ENCODE measurements around the gene ZBTB20. TPM values are rescaled to one million over a fixed set of nuclear protein-coding genes. Genes with fewer than 3 reads are reported as not detected.

Gene ZBTB20
- polyA plus RNA-seq, 3 donors = 1.3 to 3.2 (median 2.0) TPM

- intact Hi-C loops (cut with micrococcal nuclease) = no loop called here
- peaks cover 8% of the 10 kb centered on the region in 2 donors for H3K36me3 Mint-ChIP-seq
Observed at GRCh38 chr3:114941626-114942309, 205.3 kb downstream of the ZBTB20 start.

DNA sequence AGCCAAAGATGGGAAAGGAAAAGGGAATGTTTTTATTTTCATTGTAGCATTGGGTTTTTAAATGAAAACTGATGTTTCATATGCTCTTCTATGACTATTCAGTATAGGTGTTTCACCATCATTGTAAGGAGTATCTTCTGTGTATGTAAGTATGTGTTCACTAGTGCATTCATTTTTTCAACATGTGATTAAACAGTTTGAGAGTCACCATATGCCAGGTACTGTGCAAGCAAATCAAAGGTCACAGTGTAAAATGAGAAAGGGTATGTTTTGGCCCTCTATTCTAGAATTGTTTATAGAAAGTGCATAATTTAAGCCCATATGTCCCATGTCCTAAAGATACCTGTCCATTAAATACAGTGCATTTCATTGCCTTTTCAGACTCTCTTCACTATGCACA is 207.2 kb downstream of the ZBTB20 start:
- Mint-ChIP-seq H3K9me3 (peaks cover 0 to 9% (median 2%) of the 10 kb centered on the region in 7 donors), H3K4me1 (no peaks in the 10 kb centered on the region), H3K27ac (no peak overlapping the region), H3K27me3 (ENCODE audit: low read depth in 3 of 3) (no peaks in the 10 kb centered on the region), H3K4me3 (no peak overlapping the region), H3K36me3 (peaks cover 5 to 8% of the 10 kb centered on the region in 2 donors)
- H3K27ac ChIP-seq (ENCODE audit: low read depth in 1 of 2, low read length in 2 of 2) = no peak overlapping the region
- H3K9me3 ChIP-seq (replicated peaks in 1 of 2; ENCODE audit: control insufficient read depth in 1 of 2, insufficient read depth in 1 of 2, low read length in 2 of 2) = peaks cover 0 to 4% of the 10 kb centered on the region in 2 donors
- no peak overlapping the region for H3K9ac ChIP-seq (ENCODE audit: insufficient read depth, low read length, poor library complexity, severe bottlenecking)
- no peak for TF ChIP-seq CTCF (IDR thresholded peaks at IDR 0.05)
- H3K79me2 ChIP-seq (ENCODE audit: insufficient read depth, low read length) = no peaks in the 10 kb centered on the region
- no peak overlapping the region for H2AFZ ChIP-seq (ENCODE audit: insufficient read depth, low read depth, low read length, poor library complexity, severe bottlenecking)
- DNase-seq = no peak
- no peaks in the 10 kb centered on the region for H4K20me1 ChIP-seq (ENCODE audit: insufficient read depth, low read length)
- intact Hi-C loops (cut with micrococcal nuclease) = no loop called here
- H3K36me3 ChIP-seq (replicated peaks in 1 of 2; ENCODE audit: control insufficient read depth in 1 of 2, insufficient read depth in 2 of 2, low read length in 2 of 2) = no peaks in the 10 kb centered on the region
- H3K4me3 ChIP-seq (replicated peaks in 1 of 3; ENCODE audit: low read depth in 2 of 3, low read length in 3 of 3) = no peak overlapping the region
- no peaks in the 10 kb centered on the region for H3K27me3 ChIP-seq (ENCODE audit: control insufficient read depth in 2 of 2, insufficient read depth in 2 of 2, low read length in 2 of 2)
- no peak overlapping the region for H3K4me2 ChIP-seq (replicated peaks; ENCODE audit: extremely low read depth, low read length, poor library complexity, severe bottlenecking)
- no peaks in the 10 kb centered on the region for H3K4me1 ChIP-seq (ENCODE audit: control insufficient read depth in 1 of 2, insufficient read depth in 2 of 2, low read length in 2 of 2)

More at GRCh38 chr3:114941626-114942309, 205.3 kb downstream of the ZBTB20 start:
- no peaks in the 10 kb centered on the region for H3K27me3 Mint-ChIP-seq (ENCODE audit: low read depth in 3 of 3)
- H2AFZ ChIP-seq (ENCODE audit: insufficient read depth, low read depth, low read length, poor library complexity, severe bottlenecking) = no peak overlapping the region
- no peaks in the 10 kb centered on the region for H3K36me3 ChIP-seq (replicated peaks in 1 of 2; ENCODE audit: control insufficient read depth in 1 of 2, insufficient read depth in 2 of 2, low read length in 2 of 2)
- no peaks in the 10 kb centered on the region for H3K27me3 ChIP-seq (ENCODE audit: control insufficient read depth in 2 of 2, insufficient read depth in 2 of 2, low read length in 2 of 2)
- no peak overlapping the region for H3K4me3 Mint-ChIP-seq
- no peaks in the 10 kb centered on the region for H3K4me1 ChIP-seq (ENCODE audit: control insufficient read depth in 1 of 2, insufficient read depth in 2 of 2, low read length in 2 of 2)
- H3K27ac ChIP-seq (ENCODE audit: low read depth in 1 of 2, low read length in 2 of 2) = no peak overlapping the region
- no peak overlapping the region for H3K4me2 ChIP-seq (replicated peaks; ENCODE audit: extremely low read depth, low read length, poor library complexity, severe bottlenecking)
- H3K9me3 ChIP-seq (replicated peaks in 1 of 2; ENCODE audit: control insufficient read depth in 1 of 2, insufficient read depth in 1 of 2, low read length in 2 of 2) = peaks cover 0 to 4% of the 10 kb centered on the region in 2 donors
- no peaks in the 10 kb centered on the region for H4K20me1 ChIP-seq (ENCODE audit: insufficient read depth, low read length)
- no peaks in the 10 kb centered on the region for H3K79me2 ChIP-seq (ENCODE audit: insufficient read depth, low read length)
- 86% methylated on average over 1 of the region's 3 CpGs for WGBS (ENCODE audit: insufficient coverage)
- H3K27ac Mint-ChIP-seq = no peak overlapping the region
- no peak overlapping the region for H3K9ac ChIP-seq (ENCODE audit: insufficient read depth, low read length, poor library complexity, severe bottlenecking)
- no peak overlapping the region for H3K4me3 ChIP-seq (replicated peaks in 1 of 3; ENCODE audit: low read depth in 2 of 3, low read length in 3 of 3)
- H3K4me1 Mint-ChIP-seq = no peaks in the 10 kb centered on the region
- peaks cover 0 to 9% (median 3%) of the 10 kb centered on the region in 7 donors for H3K9me3 Mint-ChIP-seq
- no peak for DNase-seq
- TF ChIP-seq CTCF (IDR thresholded peaks at IDR 0.05) = no peak

All from CD14-positive monocyte (primary cell).